ENCODE results near the gene SPECC1. TPM values are rescaled to one million over a fixed set of nuclear protein-coding genes. Genes with fewer than 3 reads are reported as not detected.

Gene SPECC1
- total and polyA plus RNA-seq, 12 donors, result 19.2 to 96.1 (median 40.3) TPM

DNA sequence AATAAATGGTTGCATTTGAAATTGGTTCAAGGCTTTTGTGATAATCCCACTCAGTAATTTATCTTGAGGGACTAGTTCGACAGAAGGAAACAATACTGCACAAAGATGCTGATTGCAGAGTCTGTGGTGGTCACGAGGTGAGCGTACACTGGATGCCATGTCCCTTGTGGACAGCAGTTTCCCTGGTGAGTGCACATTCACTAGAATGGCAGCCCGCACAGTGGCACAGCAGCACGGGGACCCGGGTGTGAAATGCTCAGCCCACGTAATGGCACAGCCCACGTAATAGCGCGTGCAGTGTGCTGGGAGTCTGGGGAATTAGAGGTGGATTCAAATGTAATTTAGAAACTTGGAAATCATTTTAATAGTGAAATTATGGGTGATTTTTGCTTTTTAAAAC lies 304.1 kb downstream of the SPECC1 start:
- Histone ChIP-seq H3K27ac (no peak overlapping the region), H3K36me3 (replicated peaks in 1 of 2) (no peaks in the 10 kb centered on the region), H3K27me3 (no peaks in the 10 kb centered on the region), H3K9me3 (replicated peaks in 1 of 3) (no peaks in the 10 kb centered on the region), H3K4me3 (no peak overlapping the region), H3K4me1 (replicated peaks in 1 of 2) (no peaks in the 10 kb centered on the region)
- DNase-seq, result no peak
- TF ChIP-seq, protein P1, sequence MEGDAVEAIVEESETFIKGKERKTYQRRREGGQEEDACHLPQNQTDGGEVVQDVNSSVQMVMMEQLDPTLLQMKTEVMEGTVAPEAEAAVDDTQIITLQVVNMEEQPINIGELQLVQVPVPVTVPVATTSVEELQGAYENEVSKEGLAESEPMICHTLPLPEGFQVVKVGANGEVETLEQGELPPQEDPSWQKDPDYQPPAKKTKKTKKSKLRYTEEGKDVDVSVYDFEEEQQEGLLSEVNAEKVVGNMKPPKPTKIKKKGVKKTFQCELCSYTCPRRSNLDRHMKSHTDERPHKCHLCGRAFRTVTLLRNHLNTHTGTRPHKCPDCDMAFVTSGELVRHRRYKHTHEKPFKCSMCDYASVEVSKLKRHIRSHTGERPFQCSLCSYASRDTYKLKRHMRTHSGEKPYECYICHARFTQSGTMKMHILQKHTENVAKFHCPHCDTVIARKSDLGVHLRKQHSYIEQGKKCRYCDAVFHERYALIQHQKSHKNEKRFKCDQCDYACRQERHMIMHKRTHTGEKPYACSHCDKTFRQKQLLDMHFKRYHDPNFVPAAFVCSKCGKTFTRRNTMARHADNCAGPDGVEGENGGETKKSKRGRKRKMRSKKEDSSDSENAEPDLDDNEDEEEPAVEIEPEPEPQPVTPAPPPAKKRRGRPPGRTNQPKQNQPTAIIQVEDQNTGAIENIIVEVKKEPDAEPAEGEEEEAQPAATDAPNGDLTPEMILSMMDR (IDR thresholded peaks at IDR 0.05), result no peak
- no peak for TF ChIP-seq POLR2A (IDR thresholded peaks at IDR 0.05)
- intact Hi-C loops (cut with DNase I), result loop anchor here (10.0 kb wide), 2 partner anchors 189 to 319 kb away; no protein-coding TSS in a partner anchor
- WGBS, 4 donors, result 87 to 91% (median 90%) methylated on average over 10 of the region's 10 CpGs

DNA sequence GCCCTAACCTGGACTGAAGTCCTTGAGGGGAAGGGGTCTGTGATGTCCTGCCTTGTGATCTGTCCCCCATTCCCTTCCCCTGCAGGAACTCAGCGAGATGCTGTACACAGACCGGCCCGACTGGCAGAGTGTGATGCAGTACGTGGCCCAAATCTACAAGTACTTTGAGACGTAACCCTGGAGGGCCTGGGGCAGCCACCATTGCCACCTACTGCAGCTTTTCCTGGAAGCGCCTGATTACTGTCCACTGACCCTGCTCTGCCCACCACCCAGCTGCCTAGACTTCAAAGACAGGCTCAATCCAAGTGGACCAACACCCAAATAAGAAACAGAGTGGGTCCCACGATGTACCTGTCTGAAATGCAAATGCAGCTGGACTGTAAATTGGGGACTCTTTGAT lies 304.7 kb downstream of the SPECC1 start:
- 60 to 93% (median 90%) methylated on average over 1 to 7 of the region's 7 CpGs for WGBS, 4 donors
- no peak overlapping the region for H3K4me3 ChIP-seq
- TF ChIP-seq, protein P1 (IDR thresholded peaks at IDR 0.05), result no peak
- TF ChIP-seq POLR2A (IDR thresholded peaks at IDR 0.05), result no peak
- H3K36me3 ChIP-seq (replicated peaks in 1 of 2), result no peaks in the 10 kb centered on the region
- H3K4me1 ChIP-seq (replicated peaks in 1 of 2), result no peaks in the 10 kb centered on the region
- H3K27me3 ChIP-seq, result no peaks in the 10 kb centered on the region
- intact Hi-C loops (cut with DNase I), result loop anchor here (10.0 kb wide), 2 partner anchors 189 to 319 kb away; no protein-coding TSS in a partner anchor
- DNase-seq, result no peak
- H3K9me3 ChIP-seq (replicated peaks in 1 of 3), result no peaks in the 10 kb centered on the region
- H3K27ac ChIP-seq, result no peak overlapping the region

DNA sequence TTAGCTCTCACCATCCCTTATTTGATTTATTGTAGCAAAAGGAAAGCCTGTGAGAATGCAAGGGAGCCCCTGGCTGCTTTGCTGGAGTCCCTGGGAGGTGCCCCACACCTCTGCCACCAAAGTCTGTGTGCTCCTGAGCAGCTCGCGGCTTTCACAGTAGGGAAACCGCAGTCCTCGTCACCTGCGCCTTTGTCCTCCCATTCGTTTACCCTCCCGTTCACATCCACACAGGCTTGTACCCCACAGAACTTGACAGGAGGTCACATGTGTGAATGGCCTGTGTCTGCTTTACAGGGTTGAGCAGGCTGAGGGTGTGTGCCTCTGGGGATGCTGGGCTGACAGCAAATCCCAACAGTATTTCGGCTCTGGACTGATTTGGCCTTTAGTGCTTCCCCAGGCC lies 305.7 kb downstream of the SPECC1 start:
- intact Hi-C loops (cut with DNase I), result loop anchor here (5.0 to 10.0 kb wide), 3 partner anchors 190 to 320 kb away; no protein-coding TSS in a partner anchor
- H3K27ac ChIP-seq, result no peak overlapping the region
- H3K36me3 ChIP-seq (replicated peaks in 1 of 2), result no peaks in the 10 kb centered on the region
- H3K9me3 ChIP-seq (replicated peaks in 1 of 3), result no peaks in the 10 kb centered on the region
- 87 to 100% (median 94%) methylated on average over 7 to 8 of the region's 8 CpGs for WGBS, 4 donors
- H3K4me3 ChIP-seq, result no peak overlapping the region
- DNase-seq, result no peak
- TF ChIP-seq, protein P1 (IDR thresholded peaks at IDR 0.05), result no peak
- no peak for TF ChIP-seq POLR2A (IDR thresholded peaks at IDR 0.05)
- H3K4me1 ChIP-seq (replicated peaks in 1 of 2), result no peaks in the 10 kb centered on the region
- H3K27me3 ChIP-seq, result no peaks in the 10 kb centered on the region

DNA sequence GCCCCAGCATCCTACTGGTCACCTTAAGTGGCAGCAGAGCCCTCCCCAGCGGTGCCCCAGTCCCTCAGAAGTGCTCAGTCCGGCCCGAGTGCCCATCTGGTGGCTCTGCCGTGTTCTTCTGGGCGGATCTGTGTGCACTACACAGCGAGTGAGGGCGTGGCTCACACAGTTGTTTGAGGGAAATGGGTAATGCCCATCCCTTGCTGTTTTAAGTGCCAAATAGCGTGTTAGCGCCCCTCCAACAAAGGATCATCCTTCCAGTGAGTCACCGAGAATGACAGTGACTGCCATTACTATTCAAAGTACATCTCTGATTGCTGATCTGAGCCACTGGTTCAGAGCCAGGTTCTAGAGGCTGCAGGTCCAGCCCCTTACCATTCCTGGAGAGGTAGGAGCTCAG lies 306.2 kb downstream of the SPECC1 start:
- Histone ChIP-seq H3K27ac (no peak overlapping the region), H3K27me3 (no peaks in the 10 kb centered on the region), H3K36me3 (replicated peaks in 1 of 2) (no peaks in the 10 kb centered on the region), H3K4me3 (no peak overlapping the region), H3K9me3 (replicated peaks in 1 of 3) (no peaks in the 10 kb centered on the region), H3K4me1 (replicated peaks in 1 of 2) (no peaks in the 10 kb centered on the region)
- 93 to 97% (median 95%) methylated on average over 8 to 10 of the region's 10 CpGs for WGBS, 4 donors
- intact Hi-C loops (cut with DNase I), result loop anchor here (5.0 to 10.0 kb wide), 3 partner anchors 191 to 321 kb away; no protein-coding TSS in a partner anchor
- DNase-seq, result no peak
- TF ChIP-seq, protein P1 (IDR thresholded peaks at IDR 0.05), result no peak
- no peak for TF ChIP-seq POLR2A (IDR thresholded peaks at IDR 0.05)

All from adrenal gland (tissue), 12 donors.